HG03378 (cell line): ENCODE results near the gene MTTP.
"Not testable (repeated sequence)": the region's sequence is repeated elsewhere in the genome, so short reads cannot be mapped to it uniquely, and the experiment has no call there.

Experiments used
- ATAC-seq: cut with Tn5 transposase; IDR thresholded peaks from one replicate; pipeline ENCODE4 v1.9.1; 2021; ENCODE audit warnings: mild to moderate bottlenecking, moderate library complexity; ENCODE audit not compliant: unreplicated experiment

Gene MTTP

GRCh38 chr4:99574530-99575324 is at the start of gene MTTP:
MTTP (plus strand) TSS chr4:99574824; CDS start chr4:99574910, 86 bp downstream.
- peak; percentile 85 for ATAC-seq

- no peak for ATAC-seq
Measured at GRCh38 chr4:99529228-99529627, 45.4 kb upstream of the MTTP start.

DNA sequence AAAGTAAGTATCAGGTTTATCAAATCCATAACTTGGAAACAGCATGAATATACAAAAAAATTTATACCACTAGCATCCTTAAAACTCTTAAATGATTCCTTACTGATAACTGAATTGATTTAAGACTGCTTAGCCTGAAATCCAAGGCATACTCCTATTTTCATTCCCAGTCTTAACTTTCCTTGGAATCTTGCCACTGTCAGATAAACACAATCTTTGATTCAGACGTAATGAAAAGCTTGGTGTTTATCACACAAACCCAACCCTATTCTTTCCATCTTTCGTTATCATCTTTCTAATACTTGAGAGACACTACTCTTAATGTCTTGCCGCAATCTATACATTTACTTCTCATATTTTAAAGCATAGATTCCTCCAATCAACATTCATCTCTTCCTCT is 44.7 kb upstream of the MTTP start:
- ATAC-seq: no peak

GRCh38 chr4:99534699-99535098 is 39.9 kb upstream of the MTTP start:
- not testable (repeated sequence) for ATAC-seq

GRCh38 chr4:99536271-99536670 is 38.4 kb upstream of the MTTP start:
- no peak for ATAC-seq

- no peak for ATAC-seq
Measured at GRCh38 chr4:99536848-99537247, 37.8 kb upstream of the MTTP start.

- ATAC-seq: no peak
Measured at GRCh38 chr4:99537674-99538073, 37.0 kb upstream of the MTTP start.

DNA sequence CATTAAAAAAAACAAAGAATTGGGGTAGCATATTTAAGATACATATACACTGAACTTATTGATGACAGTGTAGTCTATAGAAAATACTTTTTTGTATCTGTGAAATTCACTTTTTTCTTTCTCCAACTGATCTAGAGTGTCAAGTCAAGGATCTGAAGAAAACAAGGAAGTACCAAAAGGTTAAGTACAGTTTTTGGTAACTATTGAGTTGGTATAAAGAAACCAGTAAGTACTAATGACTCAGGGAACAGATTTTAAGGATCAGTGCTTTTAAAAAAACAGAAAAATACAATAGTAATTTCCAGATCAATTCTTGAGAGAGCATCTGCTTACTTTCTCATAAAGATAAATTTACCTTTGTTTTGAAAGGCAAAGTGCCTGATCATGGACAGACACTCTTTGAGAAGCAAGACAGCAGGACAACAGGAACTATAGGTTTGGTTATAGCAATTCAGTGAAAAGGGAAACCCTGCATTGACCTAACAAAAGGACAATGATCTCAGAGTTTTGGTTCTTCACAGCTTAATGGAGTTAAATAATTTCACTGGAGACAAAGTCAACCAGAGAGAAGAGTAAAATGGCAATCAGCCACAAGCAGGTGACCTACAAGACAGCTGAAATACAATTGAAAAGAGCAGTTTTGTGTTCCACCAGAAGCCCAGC is 34.2 kb upstream of the MTTP start:
- ATAC-seq: no peak

GRCh38 chr4:99552872-99553271 is 21.8 kb upstream of the MTTP start:
- ATAC-seq: no peak

GRCh38 chr4:99563310-99564186 is 11.1 kb upstream of the MTTP start, which contains the start of gene TRMT10A:
TRMT10A (minus strand) TSS chr4:99564039; CDS start chr4:99559338, 4,701 bp downstream.
- ATAC-seq: peak; percentile 92

- ATAC-seq: no peak
Measured at GRCh38 chr4:99564921-99565320, 9.7 kb upstream of the MTTP start.

GRCh38 chr4:99571883-99572282 is 2.7 kb upstream of the MTTP start:
- ATAC-seq: no peak

- no peak for ATAC-seq
Measured at GRCh38 chr4:99572527-99573240, 1.9 kb upstream of the MTTP start.

DNA sequence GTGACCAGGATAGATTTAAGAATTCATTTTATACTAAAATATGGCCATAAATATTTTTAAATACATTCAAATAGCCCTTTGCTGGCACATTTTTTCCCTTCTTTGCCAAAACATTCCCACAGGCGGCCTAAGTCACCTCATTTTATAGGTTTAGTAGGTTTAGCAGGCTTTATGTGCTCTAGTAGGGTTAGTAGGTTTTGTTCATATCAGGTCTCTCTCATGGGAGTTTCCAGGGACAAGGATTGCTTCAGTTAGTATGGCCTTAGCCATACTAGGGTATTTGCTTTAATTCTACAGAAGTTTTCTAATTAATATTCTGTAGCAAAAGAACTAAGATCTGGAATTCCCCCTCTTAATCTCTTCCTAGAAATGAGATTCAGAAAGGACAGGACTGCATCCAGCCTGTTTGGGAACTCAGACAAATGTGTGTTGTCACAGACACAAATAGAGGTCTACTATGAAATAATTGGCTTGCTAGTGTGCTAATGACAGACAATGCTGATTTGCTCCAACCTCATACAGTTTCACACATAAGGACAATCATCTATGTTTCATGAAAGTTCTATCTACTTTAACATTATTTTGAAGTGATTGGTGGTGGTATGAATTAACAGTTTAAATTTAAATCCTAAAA is 772 bp upstream of the MTTP start:
- ATAC-seq: no peak

DNA sequence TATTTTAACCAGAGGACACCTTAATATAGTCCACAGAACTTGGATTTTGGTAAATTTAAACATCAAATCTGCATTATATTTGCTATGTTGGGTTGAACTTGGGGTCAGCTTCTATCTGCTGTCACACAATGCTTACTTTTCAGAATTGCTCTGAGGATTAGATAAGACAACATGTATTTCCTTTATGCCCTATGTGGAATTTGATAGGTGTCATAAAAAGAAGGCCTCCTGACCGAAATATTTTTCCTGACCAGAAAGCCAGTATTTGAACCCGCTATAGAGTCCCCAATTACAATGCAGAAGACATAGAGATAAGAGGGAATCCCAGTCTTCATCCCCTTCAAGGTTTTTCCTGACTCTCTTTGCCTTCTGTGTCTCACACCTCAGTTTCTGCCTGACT is 4.1 kb downstream of the MTTP start:
- ATAC-seq: no peak

GRCh38 chr4:99585516-99585915 is 10.9 kb downstream of the MTTP start:
- no peak for ATAC-seq

- no peak for ATAC-seq
Measured at GRCh38 chr4:99586322-99586721, 11.7 kb downstream of the MTTP start.

- no peak for ATAC-seq
Measured at GRCh38 chr4:99586797-99587196, 12.2 kb downstream of the MTTP start.

DNA sequence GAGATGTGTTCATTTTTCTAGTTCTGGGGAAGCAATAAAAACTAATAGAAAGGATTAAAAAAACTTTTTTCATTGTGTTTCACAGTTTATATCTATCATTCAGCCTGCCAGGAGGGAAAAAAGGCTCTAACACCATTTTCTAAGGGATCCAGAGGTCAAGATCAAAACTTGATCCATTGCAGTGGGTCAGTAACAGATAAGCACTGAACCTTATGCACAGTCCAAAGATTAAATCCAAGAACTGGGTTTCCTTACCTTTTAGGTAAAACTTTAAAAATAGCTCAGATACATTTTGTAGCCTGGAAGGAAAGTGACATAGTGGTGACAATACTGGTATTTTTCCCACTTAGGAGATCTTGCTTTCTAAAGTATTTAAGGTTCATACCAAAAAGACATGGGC is 12.7 kb downstream of the MTTP start:
- no peak for ATAC-seq

DNA sequence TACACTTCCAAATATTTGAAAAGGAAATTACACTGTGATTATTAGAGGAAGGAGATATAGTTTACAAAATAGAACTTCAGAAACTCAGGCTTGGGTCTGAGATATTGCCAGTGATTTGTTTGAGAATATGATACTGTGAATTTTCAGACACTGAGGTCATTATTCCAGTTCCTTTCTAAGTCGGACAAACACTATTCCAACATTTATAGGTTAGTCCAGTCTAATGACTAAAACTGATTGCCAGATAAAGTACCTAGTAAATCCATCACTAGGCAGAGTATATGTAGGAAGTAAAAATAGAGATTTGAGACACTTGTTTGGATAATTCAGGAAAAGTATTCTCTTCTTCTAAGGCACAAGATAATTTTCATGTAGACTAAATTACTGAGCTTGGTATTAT is 13.2 kb downstream of the MTTP start:
- no peak for ATAC-seq
